Natural killer cell (primary cell): ENCODE data around the gene ESRRG. TPM values are rescaled to one million over a fixed set of nuclear protein-coding genes. Genes with fewer than 3 reads are reported as not detected.

Experiments
- ATAC-seq, 3 donors: fragments of 150-1000 bp in 2 of 3; fragments of 200-7000 bp in 1 of 3; cut with Tn5 transposase; 1 replicate in 1 of 3; 2 replicates in 2 of 3; pipeline ENCODE4 v1.10.0; 2021; ENCODE audit warnings: mild to moderate bottlenecking in 2 of 3, moderate library complexity in 2 of 3
- DNase-seq, 2 donors: peaks; one replicate each; pipeline versions ENCODE4 v3.0.0 to v3.0.0-alpha.2; 2013 to 2021; ENCODE audit warnings: mixed read lengths in 1 of 2
- H3K27ac ChIP-seq: one replicate; pipeline ENCODE4 v1.5.1; 2013; ENCODE audit warnings: mild to moderate bottlenecking, low read length
- H3K27me3 ChIP-seq: one replicate; pipeline ENCODE4 v1.6.1; 2013; ENCODE audit warnings: low read length; ENCODE audit not compliant: control insufficient read depth, insufficient read depth
- H3K36me3 ChIP-seq: one replicate; pipeline ENCODE4 v1.6.1; 2013; ENCODE audit warnings: low read length; ENCODE audit not compliant: control insufficient read depth, insufficient read depth
- H3K4me1 ChIP-seq: one replicate; pipeline ENCODE4 v1.6.1; 2013; ENCODE audit warnings: low read length; ENCODE audit not compliant: control insufficient read depth, insufficient read depth
- H3K4me3 ChIP-seq: one replicate; pipeline ENCODE4 v1.5.1; 2013; ENCODE audit warnings: low read length
- H3K9me3 ChIP-seq: one replicate; pipeline ENCODE4 v1.6.1; 2013; ENCODE audit warnings: low read length; ENCODE audit not compliant: control insufficient read depth, insufficient read depth
- H3K27ac Mint-ChIP-seq, 2 donors: one replicate each; pipeline ENCODE4 v1.8.0; 2022; ENCODE audit warnings: mild to moderate bottlenecking in 2 of 2, mixed read lengths in 2 of 2, moderate library complexity in 1 of 2
- H3K27me3 Mint-ChIP-seq, 2 donors: one replicate each; pipeline ENCODE4 v1.8.0; 2022; ENCODE audit warnings: low read depth in 2 of 2, mixed read lengths in 2 of 2
- H3K36me3 Mint-ChIP-seq: one replicate; pipeline ENCODE4 v1.8.0; 2022; ENCODE audit warnings: mixed read lengths
- H3K4me1 Mint-ChIP-seq, 2 donors: one replicate each; pipeline ENCODE4 v1.8.0; 2022; ENCODE audit warnings: mixed read lengths in 2 of 2
- H3K4me3 Mint-ChIP-seq: one replicate; pipeline ENCODE4 v1.8.0; 2022; ENCODE audit warnings: mild to moderate bottlenecking, moderate library complexity, mixed read lengths
- H3K9me3 Mint-ChIP-seq, 2 donors: one replicate each; pipeline ENCODE4 v1.8.0; 2022; ENCODE audit warnings: mixed read lengths in 2 of 2
- WGBS: methylation state at CpG from one replicate; pipeline ENCODE4 v1.1.7; 2013; ENCODE audit warnings: missing lambda C conversion rate; ENCODE audit not compliant: insufficient coverage; 5-methylcytosine and 5-hydroxymethylcytosine counted together
- intact Hi-C: fragments of 100-400 bp; cut with micrococcal nuclease; formaldehyde crosslinking; loops from one replicate; pipeline ENCODE4 v1.14.2; 2022
- total RNA-seq, 4 donors: library from RNA; stranded (reverse); fragments of 120-200 nt in 1 of 4; gene quantifications; one replicate each; pipeline versions ENCODE4 v1.2.3 to v1.2.4, GENCODE V29; 2013 to 2022
- TF ChIP-seq, protein P1 (sequence below): fragments of 200-600 bp; IDR thresholded peaks from one replicate; pipeline ENCODE4 v1.8.0; 2022; ENCODE audit warnings: antibody characterized with exemption

Gene ESRRG
- total RNA-seq, 3 donors from 2014 or later (not counting 1 experiment from before 2014, with no cell fraction given): not detected

DNA sequence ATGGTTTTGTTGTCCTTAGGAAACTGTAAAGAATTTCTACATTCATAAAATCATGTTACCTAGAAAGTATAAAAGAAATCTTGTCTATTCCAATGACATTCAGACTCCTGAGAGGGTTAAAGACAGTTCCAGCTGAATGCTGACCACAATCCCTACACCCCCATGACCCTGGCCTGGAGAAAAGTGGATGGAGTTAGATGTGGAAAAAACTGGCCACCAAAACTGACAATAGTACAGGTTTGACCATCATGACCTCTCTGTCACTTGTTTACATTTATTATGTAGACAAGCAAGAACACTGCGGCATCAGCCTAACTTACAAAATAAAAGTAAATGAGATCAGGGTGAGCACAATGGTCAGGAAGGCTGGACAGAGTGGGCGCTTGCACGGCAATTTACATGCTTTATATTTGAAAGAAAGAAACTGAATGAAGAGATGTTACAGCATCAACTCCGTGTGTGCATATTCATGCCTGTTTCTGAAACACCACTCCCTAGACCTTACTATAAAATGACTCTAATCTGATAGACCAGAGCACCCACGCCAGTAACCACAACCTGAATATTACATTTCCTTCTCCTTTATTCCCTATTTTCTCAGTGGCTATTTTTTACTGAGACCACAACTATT, 116.0 kb downstream of the ESRRG start:
- Mint-ChIP-seq H3K4me3 (no peak overlapping the region), H3K36me3 (no peaks in the 10 kb centered on the region), H3K27me3 (no peaks in the 10 kb centered on the region), H3K27ac (no peak overlapping the region), H3K4me1 (no peaks in the 10 kb centered on the region), H3K9me3 (peaks cover 8 to 17% of the 10 kb centered on the region in 2 donors)
- TF ChIP-seq, protein P1, sequence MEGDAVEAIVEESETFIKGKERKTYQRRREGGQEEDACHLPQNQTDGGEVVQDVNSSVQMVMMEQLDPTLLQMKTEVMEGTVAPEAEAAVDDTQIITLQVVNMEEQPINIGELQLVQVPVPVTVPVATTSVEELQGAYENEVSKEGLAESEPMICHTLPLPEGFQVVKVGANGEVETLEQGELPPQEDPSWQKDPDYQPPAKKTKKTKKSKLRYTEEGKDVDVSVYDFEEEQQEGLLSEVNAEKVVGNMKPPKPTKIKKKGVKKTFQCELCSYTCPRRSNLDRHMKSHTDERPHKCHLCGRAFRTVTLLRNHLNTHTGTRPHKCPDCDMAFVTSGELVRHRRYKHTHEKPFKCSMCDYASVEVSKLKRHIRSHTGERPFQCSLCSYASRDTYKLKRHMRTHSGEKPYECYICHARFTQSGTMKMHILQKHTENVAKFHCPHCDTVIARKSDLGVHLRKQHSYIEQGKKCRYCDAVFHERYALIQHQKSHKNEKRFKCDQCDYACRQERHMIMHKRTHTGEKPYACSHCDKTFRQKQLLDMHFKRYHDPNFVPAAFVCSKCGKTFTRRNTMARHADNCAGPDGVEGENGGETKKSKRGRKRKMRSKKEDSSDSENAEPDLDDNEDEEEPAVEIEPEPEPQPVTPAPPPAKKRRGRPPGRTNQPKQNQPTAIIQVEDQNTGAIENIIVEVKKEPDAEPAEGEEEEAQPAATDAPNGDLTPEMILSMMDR: no peak
- DNase-seq: no peak
- Histone ChIP-seq H3K9me3 (no peaks in the 10 kb centered on the region), H3K27me3 (no peaks in the 10 kb centered on the region), H3K27ac (no peak overlapping the region), H3K36me3 (no peaks in the 10 kb centered on the region), H3K4me1 (no peaks in the 10 kb centered on the region), H3K4me3 (no peak overlapping the region)
- intact Hi-C loops: no loop called here
- no peak for ATAC-seq
- whole genome bisulfite sequencing: 31% methylated on average over 5 of the region's 5 CpGs

DNA sequence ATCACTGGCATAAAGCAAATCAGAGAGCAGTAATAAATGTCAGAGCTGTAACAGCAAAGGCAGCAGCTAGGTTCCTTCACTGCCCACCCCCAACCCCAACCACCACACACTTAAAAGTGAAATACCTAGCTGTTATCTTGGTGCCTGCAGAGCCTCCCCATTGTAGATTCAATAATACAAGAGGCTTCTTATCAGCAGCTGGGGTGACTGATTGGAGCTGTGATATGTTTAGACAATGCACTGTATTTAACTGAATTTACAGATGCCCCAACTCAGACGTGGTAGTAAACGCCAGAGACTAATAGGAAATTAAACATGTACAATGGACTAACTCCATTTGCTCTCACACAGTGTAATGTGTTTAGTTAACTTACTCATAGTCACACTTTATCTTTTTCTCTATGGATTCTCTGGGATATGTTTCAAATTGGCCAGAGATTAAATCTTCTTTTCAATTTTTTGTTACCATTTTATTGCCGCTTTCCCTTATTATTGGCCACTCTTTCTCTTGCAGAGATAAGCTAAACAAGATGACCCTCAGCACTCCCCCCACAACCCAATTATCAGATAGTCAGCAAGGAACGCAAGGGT, 117.1 kb downstream of the ESRRG start:
- H3K9me3 Mint-ChIP-seq: peaks cover 3 to 12% of the 10 kb centered on the region in 2 donors
- no peak for ATAC-seq
- intact Hi-C loops: no loop called here
- no peaks in the 10 kb centered on the region for H3K27me3 ChIP-seq
- no peaks in the 10 kb centered on the region for H3K4me1 ChIP-seq
- H3K36me3 Mint-ChIP-seq: no peaks in the 10 kb centered on the region
- no peaks in the 10 kb centered on the region for H3K4me1 Mint-ChIP-seq
- TF ChIP-seq, protein P1: no peak
- 53% methylated on average over 2 of the region's 4 CpGs for WGBS
- peaks cover 0 to 4% of the 10 kb centered on the region in 2 donors for H3K27me3 Mint-ChIP-seq
- no peaks in the 10 kb centered on the region for H3K9me3 ChIP-seq
- no peak for DNase-seq
- no peak overlapping the region for H3K4me3 Mint-ChIP-seq
- H3K36me3 ChIP-seq: no peaks in the 10 kb centered on the region
- H3K27ac Mint-ChIP-seq: no peak overlapping the region
- H3K4me3 ChIP-seq: no peak overlapping the region
- H3K27ac ChIP-seq: no peak overlapping the region

DNA sequence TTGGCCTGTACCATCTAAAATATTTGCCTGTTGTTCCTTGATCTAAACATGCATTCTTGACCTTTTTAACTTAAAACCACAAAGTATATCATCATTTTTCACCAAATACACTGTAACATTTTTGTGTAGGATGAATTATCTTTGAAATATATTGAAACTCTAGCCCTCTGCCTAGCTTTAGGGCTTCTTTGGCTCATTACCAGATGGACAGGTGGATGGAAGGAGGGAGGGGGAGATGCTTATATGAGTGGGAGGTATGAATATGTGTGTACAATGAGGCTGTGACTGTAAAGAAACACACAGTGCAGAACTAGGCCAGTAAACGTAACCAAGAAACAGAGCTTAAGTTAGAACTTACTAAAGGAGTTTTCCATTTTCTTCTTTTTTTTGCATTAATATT, 118.5 kb downstream of the ESRRG start:
- TF ChIP-seq, protein P1: no peak
- Histone ChIP-seq H3K4me3 (no peak overlapping the region), H3K9me3 (no peaks in the 10 kb centered on the region), H3K4me1 (no peaks in the 10 kb centered on the region), H3K27ac (no peak overlapping the region), H3K27me3 (no peaks in the 10 kb centered on the region), H3K36me3 (no peaks in the 10 kb centered on the region)
- ATAC-seq (no peak), DNase-seq (no peak)
- Mint-ChIP-seq H3K4me1 (no peaks in the 10 kb centered on the region), H3K9me3 (peaks cover 3 to 12% of the 10 kb centered on the region in 2 donors), H3K27ac (no peak overlapping the region), H3K36me3 (no peaks in the 10 kb centered on the region), H3K27me3 (peaks cover 0 to 4% of the 10 kb centered on the region in 2 donors), H3K4me3 (no peak overlapping the region)
- intact Hi-C loops: no loop called here
- 69% methylated on average over 1 of the region's 1 CpG for WGBS
